C4-2B (cell line): ENCODE measurements around the gene RPTOR.

Source experiments
- H3K27ac ChIP-seq: fragments of 450-650 bp; 2 replicates; pipeline ENCODE4 v1.5.1; 2017
- CTCF ChIP-seq: fragments of 450-650 bp; conservative IDR thresholded peaks from 2 replicates; pipeline ENCODE4 v1.5.1; 2017; ENCODE audit warnings: mild to moderate bottlenecking
- ZFX ChIP-seq: fragments of 450-650 bp; IDR thresholded peaks from 2 replicates; pipeline ENCODE4 v1.6.1; 2017

RPTOR gene

GRCh38 chr17:80838311-80839025, 293.8 kb downstream of the RPTOR start:
- H3K27ac ChIP-seq = no peak overlapping the region
- TF ChIP-seq CTCF = no peak
- TF ChIP-seq ZFX = no peak

GRCh38 chr17:80839026-80839345, 294.3 kb downstream of the RPTOR start:
- no peak for TF ChIP-seq ZFX
- no peak for TF ChIP-seq CTCF

GRCh38 chr17:80839511-80839941, 294.9 kb downstream of the RPTOR start:
- TF ChIP-seq ZFX = no peak
- no peak for TF ChIP-seq CTCF
- no peak overlapping the region for H3K27ac ChIP-seq

More at GRCh38 chr17:80839026-80839345, 294.3 kb downstream of the RPTOR start:
- H3K27ac ChIP-seq = no peak overlapping the region

GRCh38 chr17:80839970-80840369, 295.3 kb downstream of the RPTOR start:
- no peak overlapping the region for H3K27ac ChIP-seq
- TF ChIP-seq CTCF = no peak
- no peak for TF ChIP-seq ZFX

GRCh38 chr17:80842456-80843013, 297.9 kb downstream of the RPTOR start:
- H3K27ac ChIP-seq = no peak overlapping the region
- no peak for TF ChIP-seq CTCF
- no peak for TF ChIP-seq ZFX

- no peak overlapping the region for H3K27ac ChIP-seq
- no peak for TF ChIP-seq ZFX
- TF ChIP-seq CTCF = no peak
Measured at GRCh38 chr17:80843741-80844156, 299.1 kb downstream of the RPTOR start.

- H3K27ac ChIP-seq = no peak overlapping the region
- no peak for TF ChIP-seq ZFX
Measured at GRCh38 chr17:80844418-80844990, 299.9 kb downstream of the RPTOR start.
